Left ventricle myocardium inferior (tissue), 1 donor: ENCODE data around the gene GSTA3. TPM values are rescaled to one million over a fixed set of nuclear protein-coding genes. Genes with fewer than 3 reads are reported as not detected.
A peak's percentile ranks its signal among the peaks of the same experiment; 100 is the strongest.

ENCODE experiments used
- DNase-seq: peaks from one replicate; pipeline ENCODE4 v3.0.0-alpha.2; 2020
- H3K27ac ChIP-seq: fragments of 200-600 bp; replicated peaks from 2 replicates; pipeline ENCODE4 v1.8.0; 2021
- H3K27me3 ChIP-seq: fragments of 200-600 bp; 2 replicates; pipeline ENCODE4 v1.8.0; 2021; ENCODE audit warnings: low read depth
- H3K36me3 ChIP-seq: fragments of 200-600 bp; 2 replicates; pipeline ENCODE4 v1.8.0; 2021
- H3K4me1 ChIP-seq: fragments of 200-600 bp; 2 replicates; pipeline ENCODE4 v1.8.0; 2021
- H3K4me3 ChIP-seq: fragments of 200-600 bp; 2 replicates; pipeline ENCODE4 v1.8.0; 2021; ENCODE audit warnings: mild to moderate bottlenecking, moderate library complexity
- H3K9me3 ChIP-seq: fragments of 200-600 bp; replicated peaks from 2 replicates; pipeline ENCODE4 v1.8.0; 2021
- intact Hi-C: fragments of 100-400 bp; cut with micrococcal nuclease; formaldehyde crosslinking; loops from one replicate; pipeline ENCODE4 v1.11.0; 2022
- total RNA-seq: library from RNA; stranded (reverse); fragmentation: NEBNext Ultra II Directional; extraction: Animal tissue kit (Norgen Biotek cat#: 25700); gene quantifications from one replicate; pipeline ENCODE4 v1.2.1, GENCODE V29; 2021
- TF ChIP-seq, protein P1 (sequence below): fragments of 200-600 bp; IDR thresholded peaks from 2 replicates; pipeline ENCODE4 v1.8.0; 2021; ENCODE audit warnings: antibody characterized with exemption, mild to moderate bottlenecking, borderline replicate concordance
- donor health status: DM: no; HTN: yes; CAD: no; lungs with severe emphysema.

Gene GSTA3
- total RNA-seq, 1 donor from 2014 or later = not detected

DNA sequence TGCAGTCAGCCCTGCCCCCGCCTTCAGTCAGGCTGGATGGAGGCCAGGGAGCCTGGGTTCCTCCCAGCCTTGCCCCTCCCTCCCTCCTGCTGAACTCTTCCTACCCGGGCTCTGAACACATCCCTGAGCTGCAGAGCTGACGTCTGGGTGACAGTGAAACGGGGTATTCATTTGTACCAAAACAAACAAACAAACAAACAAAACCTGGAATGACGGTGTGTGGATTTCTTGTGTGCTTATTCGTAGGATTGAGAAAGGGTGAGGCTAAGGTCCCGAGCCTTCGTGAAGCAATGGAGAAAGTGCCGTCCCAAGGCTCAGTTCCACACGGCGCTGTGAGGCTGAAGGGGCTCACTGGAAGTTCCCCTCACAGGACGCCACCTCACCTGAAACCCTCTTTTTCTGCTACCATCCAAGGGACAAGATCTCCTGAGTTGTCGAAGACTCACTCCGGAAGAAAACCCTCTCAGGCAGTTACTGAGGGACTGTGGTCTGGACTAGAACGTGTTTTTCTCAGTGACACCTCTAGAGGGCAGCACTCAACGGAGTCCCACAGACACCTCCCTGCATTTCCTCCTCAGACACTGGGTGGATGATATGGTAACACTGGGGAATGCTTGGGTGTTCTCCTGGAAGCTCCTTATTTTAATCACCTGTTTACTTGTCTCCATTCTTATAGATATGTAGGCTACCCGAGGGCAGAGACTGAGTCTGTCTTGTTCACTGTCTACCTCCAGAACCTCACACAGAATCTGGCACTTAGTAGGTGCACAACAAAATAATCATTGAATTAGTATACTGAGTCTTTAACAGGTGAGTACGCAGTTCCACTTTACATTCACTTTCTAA lies 27.3 kb downstream of the GSTA3 start:
- Histone ChIP-seq H3K4me1 (no peaks in the 10 kb centered on the region), H3K4me3 (peak overlapping the region; percentile 69), H3K27me3 (no peaks in the 10 kb centered on the region), H3K9me3 (no peaks in the 10 kb centered on the region), H3K27ac (peak overlapping the region; percentile 40), H3K36me3 (no peaks in the 10 kb centered on the region)
- TF ChIP-seq, protein P1, sequence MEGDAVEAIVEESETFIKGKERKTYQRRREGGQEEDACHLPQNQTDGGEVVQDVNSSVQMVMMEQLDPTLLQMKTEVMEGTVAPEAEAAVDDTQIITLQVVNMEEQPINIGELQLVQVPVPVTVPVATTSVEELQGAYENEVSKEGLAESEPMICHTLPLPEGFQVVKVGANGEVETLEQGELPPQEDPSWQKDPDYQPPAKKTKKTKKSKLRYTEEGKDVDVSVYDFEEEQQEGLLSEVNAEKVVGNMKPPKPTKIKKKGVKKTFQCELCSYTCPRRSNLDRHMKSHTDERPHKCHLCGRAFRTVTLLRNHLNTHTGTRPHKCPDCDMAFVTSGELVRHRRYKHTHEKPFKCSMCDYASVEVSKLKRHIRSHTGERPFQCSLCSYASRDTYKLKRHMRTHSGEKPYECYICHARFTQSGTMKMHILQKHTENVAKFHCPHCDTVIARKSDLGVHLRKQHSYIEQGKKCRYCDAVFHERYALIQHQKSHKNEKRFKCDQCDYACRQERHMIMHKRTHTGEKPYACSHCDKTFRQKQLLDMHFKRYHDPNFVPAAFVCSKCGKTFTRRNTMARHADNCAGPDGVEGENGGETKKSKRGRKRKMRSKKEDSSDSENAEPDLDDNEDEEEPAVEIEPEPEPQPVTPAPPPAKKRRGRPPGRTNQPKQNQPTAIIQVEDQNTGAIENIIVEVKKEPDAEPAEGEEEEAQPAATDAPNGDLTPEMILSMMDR = peak; percentile 89
- DNase-seq = peak; percentile 29
- intact Hi-C loops = no loop called here

DNA sequence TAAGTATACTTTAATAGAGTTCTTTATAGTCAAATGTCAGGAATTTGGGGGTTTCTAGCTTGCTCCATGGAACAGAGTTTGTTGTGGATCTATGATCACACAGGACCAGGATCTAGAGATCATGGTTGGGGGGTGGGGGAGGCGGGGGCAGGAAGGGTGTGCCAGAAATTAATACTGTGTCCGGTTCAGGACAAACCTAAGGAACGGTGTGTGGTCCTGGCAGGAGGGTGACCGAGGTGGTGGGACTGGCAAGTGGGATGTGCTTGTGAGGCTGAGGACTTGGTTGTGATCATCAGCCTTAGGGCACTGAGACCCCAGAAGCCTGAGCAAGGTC lies 27.9 kb downstream of the GSTA3 start:
- TF ChIP-seq, protein P1 = no peak
- no peaks in the 10 kb centered on the region for H3K27me3 ChIP-seq
- no peaks in the 10 kb centered on the region for H3K4me1 ChIP-seq
- H3K9me3 ChIP-seq = no peaks in the 10 kb centered on the region
- H3K4me3 ChIP-seq = peak overlapping the region; percentile 69
- intact Hi-C loops = no loop called here
- H3K27ac ChIP-seq = no peak overlapping the region
- DNase-seq = no peak
- H3K36me3 ChIP-seq = no peaks in the 10 kb centered on the region

DNA sequence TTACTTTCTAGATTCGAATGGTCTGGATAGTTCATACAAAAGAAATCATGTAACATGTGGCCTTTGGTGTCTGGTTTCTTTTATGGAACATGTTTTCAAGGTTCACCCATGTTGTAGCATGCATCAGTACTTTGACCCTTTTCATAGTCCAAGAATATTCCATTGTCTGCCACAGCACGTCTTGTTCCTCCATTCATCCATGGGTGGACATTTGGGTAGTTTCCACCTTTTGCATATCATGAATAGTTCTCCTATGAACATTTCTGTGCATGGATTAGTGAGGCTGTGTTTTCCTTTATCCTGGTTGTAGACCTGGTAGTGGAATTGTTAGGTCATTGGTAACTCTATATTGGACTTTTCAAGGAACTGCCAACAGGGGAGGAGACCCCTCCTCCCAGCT lies 31.7 kb downstream of the GSTA3 start:
- no peaks in the 10 kb centered on the region for H3K4me1 ChIP-seq
- H3K4me3 ChIP-seq = no peak overlapping the region
- no peaks in the 10 kb centered on the region for H3K27me3 ChIP-seq
- no peak overlapping the region for H3K27ac ChIP-seq
- H3K36me3 ChIP-seq = no peaks in the 10 kb centered on the region
- intact Hi-C loops = no loop called here
- H3K9me3 ChIP-seq = no peaks in the 10 kb centered on the region
- TF ChIP-seq, protein P1 = no peak
- DNase-seq = no peak

DNA sequence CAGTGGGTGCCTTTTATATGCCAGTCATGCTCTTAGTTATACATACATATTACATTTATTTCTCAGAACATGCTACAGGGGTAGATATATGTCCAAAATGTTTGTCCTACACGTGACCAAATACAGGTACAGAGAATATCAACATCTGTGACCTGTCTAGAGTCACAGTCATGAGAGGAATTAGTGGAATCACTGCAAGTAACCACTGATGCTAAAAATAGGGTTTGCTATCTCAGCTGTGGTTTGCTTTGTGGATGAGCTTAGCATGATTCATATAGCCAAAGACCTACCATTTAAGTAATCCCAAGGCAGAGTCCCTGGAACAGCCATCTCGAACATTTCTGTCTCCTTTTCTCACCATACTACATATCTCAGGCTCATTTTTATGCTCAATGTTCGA lies 32.3 kb downstream of the GSTA3 start:
- no peak for DNase-seq
- no peaks in the 10 kb centered on the region for H3K36me3 ChIP-seq
- no peaks in the 10 kb centered on the region for H3K9me3 ChIP-seq
- H3K27me3 ChIP-seq = no peaks in the 10 kb centered on the region
- TF ChIP-seq, protein P1 = no peak
- no peak overlapping the region for H3K27ac ChIP-seq
- no peaks in the 10 kb centered on the region for H3K4me1 ChIP-seq
- intact Hi-C loops = no loop called here
- no peak overlapping the region for H3K4me3 ChIP-seq

DNA sequence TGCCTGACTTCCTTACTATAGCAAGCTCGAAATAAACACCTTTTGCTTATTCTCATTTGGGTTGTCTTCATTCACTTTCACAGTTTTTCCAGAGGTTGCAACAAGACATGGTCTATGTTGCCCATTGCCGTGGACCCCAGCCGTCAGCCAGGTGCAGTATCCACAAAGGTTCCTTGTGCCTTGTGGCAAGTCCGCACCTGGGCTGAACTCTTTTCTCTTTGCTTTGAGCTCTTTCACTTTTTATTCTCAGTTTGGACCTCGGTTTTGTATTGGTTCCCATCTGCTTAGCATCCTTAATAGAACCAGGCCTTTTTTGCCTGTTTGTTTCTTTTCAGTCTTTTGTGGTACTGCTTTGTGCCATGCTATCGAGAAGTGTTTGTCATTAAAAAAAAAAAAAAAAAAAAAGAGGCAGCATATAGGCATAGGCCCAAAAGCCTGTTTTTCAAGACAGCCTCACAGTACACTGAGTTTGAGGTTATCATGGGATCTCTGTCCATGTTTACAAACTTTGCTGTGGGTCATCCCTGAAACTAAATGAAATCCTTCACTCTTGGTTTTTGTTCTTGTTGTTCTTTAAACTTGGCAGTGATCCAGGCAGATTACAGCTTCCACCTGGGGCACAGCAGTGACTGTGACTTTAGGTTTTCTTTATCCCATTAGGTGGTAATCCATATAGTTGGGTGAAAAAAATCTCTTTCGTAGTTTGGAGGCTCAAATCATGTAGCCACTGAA lies 33.3 kb downstream of the GSTA3 start:
- Histone ChIP-seq H3K36me3 (no peaks in the 10 kb centered on the region), H3K4me1 (no peaks in the 10 kb centered on the region), H3K4me3 (no peak overlapping the region), H3K27ac (no peak overlapping the region), H3K27me3 (no peaks in the 10 kb centered on the region), H3K9me3 (no peaks in the 10 kb centered on the region)
- TF ChIP-seq, protein P1 = no peak
- intact Hi-C loops = no loop called here
- DNase-seq = no peak
